Esophagus muscularis mucosa (tissue), 4 donors: ENCODE results near the gene UBR3. TPM values are rescaled to one million over a fixed set of nuclear protein-coding genes. Genes with fewer than 3 reads are reported as not detected.

ENCODE experiments used
- DNase-seq: peaks from one replicate; pipeline ENCODE4 v3.0.0-alpha.2; 2017; ENCODE audit errors: extremely low spot score
- H3K27ac ChIP-seq, 4 donors: fragments of 200-600 bp; sonication (generic); replicated peaks in 1 of 4; 1 replicate in 3 of 4; 2 replicates in 1 of 4; pipeline ENCODE4 v1.5.1; 2016 to 2019; ENCODE audit warnings: mild to moderate bottlenecking in 1 of 4
- H3K27me3 ChIP-seq, 4 donors: fragments of 200-600 bp; sonication (generic); one replicate each; pipeline versions ENCODE4 v1.5.1 to v1.6.0; 2016 to 2019
- H3K36me3 ChIP-seq, 4 donors: fragments of 200-600 bp; sonication (generic); one replicate each; pipeline ENCODE4 v1.5.1; 2016 to 2019
- H3K4me1 ChIP-seq, 4 donors: fragments of 200-600 bp; sonication (generic); one replicate each; pipeline ENCODE4 v1.5.1; 2016 to 2019
- H3K4me3 ChIP-seq, 4 donors: fragments of 200-600 bp; sonication (generic); 1 replicate in 2 of 4; 2 replicates in 2 of 4; pipeline ENCODE4 v1.5.1; 2016 to 2019; ENCODE audit warnings: mild to moderate bottlenecking in 4 of 4, moderate library complexity in 1 of 4
- H3K9me3 ChIP-seq, 4 donors: fragments of 200-600 bp; sonication (generic); 1 replicate in 3 of 4; 2 replicates in 1 of 4; pipeline ENCODE4 v1.5.1; 2016 to 2019
- EP300 ChIP-seq: sonication (generic); formaldehyde crosslinking; IDR thresholded peaks from one replicate; pipeline ENCODE4 v1.6.1; 2017; ENCODE audit warnings: antibody characterized with exemption
- POLR2A ChIP-seq: fragments of 450-650 bp; IDR thresholded peaks from one replicate; pipeline ENCODE4 v1.6.1; 2017; ENCODE audit warnings: antibody characterized with exemption, moderate library complexity, mild to moderate bottlenecking, low read depth
- POLR2AphosphoS5 ChIP-seq, 2 donors: sonication (generic); formaldehyde crosslinking; IDR thresholded peaks; one replicate each; pipeline ENCODE4 v1.6.1; 2017; ENCODE audit warnings: antibody characterized with exemption in 2 of 2
- WGBS: methylation state at CpG from one replicate; pipeline ENCODE4 v1.1.5; 2018; 5-methylcytosine and 5-hydroxymethylcytosine counted together
- intact Hi-C: fragments of 100-400 bp; cut with DNase I; formaldehyde crosslinking; loops from one replicate; pipeline ENCODE4 v1.15.1; 2023
- total RNA-seq, 4 donors: library from RNA; depleted of rRNA; stranded (reverse); fragments of >200 nt; gene quantifications; one replicate each; pipeline versions ENCODE4 v1.1.0 to v1.2.1, GENCODE V29; 2016
- TF ChIP-seq, protein P1 (sequence below), 3 experiments: fragments of 200-600 bp in 2 of 3; fragments of 450-650 bp in 1 of 3; sonication (generic) in 2 of 3; IDR thresholded peaks; one replicate each; pipeline ENCODE4 v1.5.1; 2017 to 2019; ENCODE audit warnings: antibody characterized with exemption in 3 of 3, mild to moderate bottlenecking in 2 of 3, moderate library complexity in 1 of 3

Gene UBR3
- total RNA-seq, 4 donors from 2014 or later, result 46.1 to 80.2 (median 58.8) TPM

DNA sequence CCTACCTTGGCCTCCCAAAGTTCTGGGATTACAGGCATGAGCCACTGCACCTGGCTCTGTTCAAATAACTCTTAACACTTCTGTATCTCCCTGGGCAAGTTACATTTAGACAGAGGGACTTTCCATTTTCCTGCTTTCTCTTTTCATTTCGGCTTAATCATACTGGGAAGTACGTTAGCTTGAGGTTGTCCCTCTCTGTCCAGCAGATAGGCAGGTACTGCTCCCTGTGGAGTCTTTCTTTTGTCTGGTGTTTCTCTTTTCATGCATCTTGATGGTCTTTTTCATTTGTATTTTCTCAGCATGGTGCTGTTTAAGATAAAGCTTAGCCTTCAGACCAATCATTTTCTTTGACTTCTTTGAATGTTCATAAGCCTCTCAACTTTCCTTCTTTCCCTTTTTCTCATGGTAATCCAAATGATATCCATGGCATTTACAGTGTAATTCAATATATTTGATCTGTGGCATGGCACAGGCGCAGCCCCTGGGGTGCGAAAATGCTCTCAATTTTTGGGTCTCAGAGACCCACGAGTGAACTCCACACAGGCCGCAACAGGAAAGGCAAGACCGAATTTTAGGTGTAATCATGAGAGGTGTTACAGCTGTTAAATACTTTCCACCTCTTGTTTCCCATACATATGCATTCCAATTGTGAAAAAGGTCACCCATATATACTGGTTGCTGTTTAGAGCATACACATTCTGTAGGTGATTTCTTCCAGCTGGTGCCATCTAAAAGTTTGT lies 250.7 kb downstream of the UBR3 start:
- H3K27me3 ChIP-seq, result no peaks in the 10 kb centered on the region
- TF ChIP-seq EP300 (no peak), POLR2A (no peak), POLR2AphosphoS5 (IDR thresholded peaks at IDR 0.05) (no peak)
- TF ChIP-seq, protein P1, sequence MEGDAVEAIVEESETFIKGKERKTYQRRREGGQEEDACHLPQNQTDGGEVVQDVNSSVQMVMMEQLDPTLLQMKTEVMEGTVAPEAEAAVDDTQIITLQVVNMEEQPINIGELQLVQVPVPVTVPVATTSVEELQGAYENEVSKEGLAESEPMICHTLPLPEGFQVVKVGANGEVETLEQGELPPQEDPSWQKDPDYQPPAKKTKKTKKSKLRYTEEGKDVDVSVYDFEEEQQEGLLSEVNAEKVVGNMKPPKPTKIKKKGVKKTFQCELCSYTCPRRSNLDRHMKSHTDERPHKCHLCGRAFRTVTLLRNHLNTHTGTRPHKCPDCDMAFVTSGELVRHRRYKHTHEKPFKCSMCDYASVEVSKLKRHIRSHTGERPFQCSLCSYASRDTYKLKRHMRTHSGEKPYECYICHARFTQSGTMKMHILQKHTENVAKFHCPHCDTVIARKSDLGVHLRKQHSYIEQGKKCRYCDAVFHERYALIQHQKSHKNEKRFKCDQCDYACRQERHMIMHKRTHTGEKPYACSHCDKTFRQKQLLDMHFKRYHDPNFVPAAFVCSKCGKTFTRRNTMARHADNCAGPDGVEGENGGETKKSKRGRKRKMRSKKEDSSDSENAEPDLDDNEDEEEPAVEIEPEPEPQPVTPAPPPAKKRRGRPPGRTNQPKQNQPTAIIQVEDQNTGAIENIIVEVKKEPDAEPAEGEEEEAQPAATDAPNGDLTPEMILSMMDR (IDR thresholded peaks at IDR 0.05), result no peak
- H3K4me3 ChIP-seq, result no peak overlapping the region
- no peak overlapping the region for H3K27ac ChIP-seq
- intact Hi-C loops, result no loop called here
- DNase-seq, result no peak
- H3K36me3 ChIP-seq, result peaks cover 10 to 50% (median 30%) of the 10 kb centered on the region in 4 donors
- H3K9me3 ChIP-seq, result no peaks in the 10 kb centered on the region
- peaks cover 4 to 16% (median 14%) of the 10 kb centered on the region in 4 donors for H3K4me1 ChIP-seq
- WGBS, result 86% methylated on average over 7 of the region's 7 CpGs

DNA sequence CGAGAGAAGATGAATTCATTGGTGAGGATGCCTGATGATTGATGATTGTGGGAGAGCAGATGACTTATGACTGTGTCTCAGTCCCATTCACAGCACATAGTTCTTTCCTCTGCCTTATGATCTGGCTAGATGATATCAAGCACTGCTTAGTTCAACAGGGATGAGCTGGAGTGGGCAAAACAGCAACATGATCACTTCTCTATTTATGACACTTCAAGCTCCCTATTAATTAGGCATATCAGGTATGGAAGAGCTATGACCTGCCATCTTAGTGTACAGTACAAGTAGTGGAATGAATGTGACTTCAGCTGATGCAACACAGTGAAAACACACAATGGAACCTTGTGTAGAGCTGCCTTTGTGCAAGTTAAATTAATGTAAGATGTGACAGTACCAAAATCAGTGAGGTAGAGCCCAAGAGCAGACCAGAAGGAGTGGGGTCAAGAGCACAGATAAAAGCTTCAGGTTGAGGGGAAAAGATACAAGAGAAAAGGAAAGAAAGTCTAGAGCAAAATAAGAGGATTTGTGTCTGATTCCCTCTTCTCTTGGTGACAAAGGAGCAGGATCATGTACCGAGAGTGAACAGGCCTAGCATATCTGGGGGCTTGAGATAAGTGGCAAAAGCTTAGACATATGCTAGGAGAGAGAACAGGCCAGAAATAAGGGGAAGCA lies 257.7 kb downstream of the UBR3 start:
- peaks cover 0 to 17% (median 11%) of the 10 kb centered on the region in 4 donors for H3K4me1 ChIP-seq
- intact Hi-C loops, result no loop called here

DNA sequence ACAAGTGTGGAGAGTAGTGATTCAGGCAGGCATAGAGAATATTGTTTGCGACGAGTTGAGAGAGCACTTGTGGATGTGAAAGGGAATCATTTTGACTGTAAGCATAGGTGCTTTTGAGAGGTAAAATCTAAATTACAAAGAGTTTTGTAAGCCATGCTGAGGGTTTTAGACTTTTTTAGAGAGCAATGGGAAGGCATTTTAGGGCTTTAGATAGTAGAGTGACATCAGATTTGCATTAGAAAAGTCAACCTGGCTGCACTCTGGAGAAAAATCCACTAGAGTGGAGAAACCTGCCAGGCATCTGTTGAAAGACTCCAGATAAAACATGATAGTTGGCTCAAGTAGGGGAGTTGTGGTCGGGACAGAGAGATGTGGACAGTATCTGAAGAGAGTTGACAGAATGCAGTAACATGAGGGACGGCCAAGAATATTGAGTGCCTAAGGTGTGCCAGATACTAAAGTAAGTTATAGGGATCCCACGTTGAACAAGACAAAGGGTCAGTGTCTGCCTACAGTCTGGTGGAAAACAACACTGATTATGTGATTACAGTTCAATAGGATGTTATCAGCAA lies 258.9 kb downstream of the UBR3 start:
- intact Hi-C loops, result no loop called here
- no peak for DNase-seq
- H3K36me3 ChIP-seq, result peaks cover 2 to 18% (median 13%) of the 10 kb centered on the region in 4 donors
- H3K27me3 ChIP-seq, result no peaks in the 10 kb centered on the region
- TF ChIP-seq EP300, result no peak
- TF ChIP-seq POLR2AphosphoS5 (IDR thresholded peaks at IDR 0.05), result no peak
- TF ChIP-seq, protein P1 (IDR thresholded peaks at IDR 0.05), result no peak
- no peak for TF ChIP-seq POLR2A
- no peak overlapping the region for H3K4me3 ChIP-seq
- WGBS, result 69% methylated on average over 5 of the region's 5 CpGs
- H3K4me1 ChIP-seq, result peaks cover 0 to 17% (median 11%) of the 10 kb centered on the region in 4 donors
- H3K27ac ChIP-seq, result no peak overlapping the region
- no peaks in the 10 kb centered on the region for H3K9me3 ChIP-seq

More for the DNA sequence above, 257.7 kb downstream of the UBR3 start:
- Histone ChIP-seq H3K36me3 (peaks cover 10 to 30% (median 22%) of the 10 kb centered on the region in 4 donors), H3K27me3 (no peaks in the 10 kb centered on the region), H3K4me3 (no peak overlapping the region), H3K9me3 (no peaks in the 10 kb centered on the region), H3K27ac (no peak overlapping the region)
- 88% methylated on average over 2 of the region's 2 CpGs for WGBS
- DNase-seq, result no peak
- TF ChIP-seq EP300 (no peak), POLR2A (no peak), POLR2AphosphoS5 (IDR thresholded peaks at IDR 0.05) (no peak)
- TF ChIP-seq, protein P1 (IDR thresholded peaks at IDR 0.05), result no peak

DNA sequence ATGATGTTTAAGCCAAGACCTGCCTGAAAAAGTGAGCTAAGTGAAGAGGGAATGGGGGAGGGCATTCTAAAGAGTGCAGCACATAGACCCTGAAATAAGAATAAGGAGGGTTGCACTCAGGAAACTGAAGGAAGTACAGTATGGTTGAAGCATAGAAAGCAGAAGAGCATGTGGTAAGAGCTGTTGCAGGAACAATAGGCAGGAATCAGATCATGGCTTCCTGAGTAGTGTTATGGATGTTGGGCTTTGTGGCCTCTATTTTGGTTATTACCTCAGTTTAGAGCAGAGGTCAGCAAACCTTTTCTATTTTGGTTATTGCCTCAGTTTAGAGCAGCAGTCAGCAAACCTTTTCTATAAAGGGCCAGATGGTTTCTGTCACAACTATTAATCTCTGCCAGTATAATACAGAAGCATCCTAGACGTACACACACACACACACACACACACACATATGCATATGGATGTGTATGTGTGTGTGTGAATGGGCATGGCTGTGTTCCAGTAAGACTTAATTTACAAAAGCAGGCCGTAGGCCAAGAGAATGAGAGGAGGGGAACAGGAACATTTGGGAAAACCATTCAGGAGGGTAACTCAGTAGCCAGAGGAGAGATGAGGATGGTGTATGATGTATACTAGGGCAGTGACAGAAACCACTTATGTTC lies 259.6 kb downstream of the UBR3 start:
- Histone ChIP-seq H3K36me3 (peaks cover 0 to 12% (median 6%) of the 10 kb centered on the region in 4 donors), H3K9me3 (no peaks in the 10 kb centered on the region), H3K27ac (no peak overlapping the region), H3K4me1 (peaks cover 0 to 17% (median 11%) of the 10 kb centered on the region in 4 donors), H3K4me3 (no peak overlapping the region), H3K27me3 (no peaks in the 10 kb centered on the region)
- WGBS, result 69% methylated on average over 2 of the region's 2 CpGs
- intact Hi-C loops, result no loop called here
- no peak for TF ChIP-seq EP300
- TF ChIP-seq POLR2A, result no peak
- no peak for TF ChIP-seq POLR2AphosphoS5 (IDR thresholded peaks at IDR 0.05)
- TF ChIP-seq, protein P1 (IDR thresholded peaks at IDR 0.05), result no peak
- DNase-seq, result no peak
